Left renal pelvis (tissue), 4 donors: ENCODE data around the gene SPATA24. TPM values are rescaled to one million over a fixed set of nuclear protein-coding genes. Genes with fewer than 3 reads are reported as not detected.
"Not testable (repeated sequence)": the region's sequence is repeated elsewhere in the genome, so short reads cannot be mapped to it uniquely, and the experiment has no call there.

Experiments
- DNase-seq, 4 donors: peaks; one replicate each; pipeline ENCODE4 v3.0.0-alpha.2; 2013; ENCODE audit warnings: low read depth in 4 of 4, low spot score in 3 of 4
- polyA plus RNA-seq, 4 donors: library from polyadenylated mRNA; unstranded; fragments of 120-200 nt; gene quantifications; one replicate each; pipeline ENCODE4 v1.2.1, GENCODE V29; 2013; ENCODE audit not compliant: insufficient read length in 4 of 4

Gene SPATA24
- polyA plus RNA-seq, 4 donors = 2.7 to 14.4 (median 11.6) TPM

- DNase-seq = not testable (repeated sequence)
Observed at GRCh38 chr5:139355900-139356299, 48.0 kb downstream of the SPATA24 start.

- DNase-seq = no peak
Observed at GRCh38 chr5:139354186-139354585, 49.7 kb downstream of the SPATA24 start.

GRCh38 chr5:139347863-139348262 lies 56.0 kb downstream of the SPATA24 start:
- DNase-seq = not testable (repeated sequence)

Other genes starting within 250 kb of the SPATA24 start
- 10 to 100 TPM; 47.9 to 58.9 (median 52.1) TPM for gene SIL1, start 205.7 kb downstream of the SPATA24 start, polyA plus RNA-seq
- gene MATR3, start 110.3 kb downstream of the SPATA24 start, polyA plus RNA-seq = 100 to 1,000 TPM; 547 to 863 (median 659) TPM
- 100 to 1,000 TPM; 158 to 203 (median 186) TPM for gene PAIP2, start 62.2 kb downstream of the SPATA24 start, polyA plus RNA-seq
- 10 to 100 TPM in 2 of 4 donors, 1 to 10 TPM in 2; 1.1 to 16.8 (median 11.9) TPM for gene SLC23A1, start 20.8 kb downstream of the SPATA24 start, polyA plus RNA-seq
- under 1 TPM; 0.22 to 0.90 (median 0.32) TPM for gene MZB1, start 14.2 kb downstream of the SPATA24 start, polyA plus RNA-seq
- gene PROB1, start 9.0 kb downstream of the SPATA24 start, polyA plus RNA-seq = 1 to 10 TPM in 3 of 4 donors, under 1 TPM in 1; 0.56 to 2.8 (median 2.1) TPM
- gene DNAJC18, start 35.4 kb upstream of the SPATA24 start, polyA plus RNA-seq = 10 to 100 TPM; 24.0 to 35.0 (median 32.9) TPM
- gene ECSCR, start 58.7 kb upstream of the SPATA24 start, polyA plus RNA-seq = 10 to 100 TPM; 21.5 to 26.3 (median 23.4) TPM
- under 1 TPM in 2 of 4 donors, not detected in 2; 0.07 to 0.08 TPM for gene SMIM33, start 66.9 kb upstream of the SPATA24 start, polyA plus RNA-seq
- 10 to 100 TPM; 29.6 to 65.9 (median 33.6) TPM for gene STING1, start 78.7 kb upstream of the SPATA24 start, polyA plus RNA-seq
- 100 to 1,000 TPM; 144 to 207 (median 171) TPM for gene UBE2D2, start 157.2 kb upstream of the SPATA24 start, polyA plus RNA-seq
- gene CXXC5, start 244.3 kb upstream of the SPATA24 start, polyA plus RNA-seq = 100 to 1,000 TPM in 3 of 4 donors, 10 to 100 TPM in 1; 36.2 to 215 (median 213) TPM